BJ (cell line): ENCODE results near the gene DHRSX. TPM values are rescaled to one million over a fixed set of nuclear protein-coding genes. Genes with fewer than 3 reads are reported as not detected.
"Not testable (repeated sequence)": the region's sequence is repeated elsewhere in the genome, so short reads cannot be mapped to it uniquely, and the experiment has no call there.

ENCODE experiments used
- CTCF ChIA-PET: fragments of 350-600 bp; formaldehyde crosslinking; extraction: SDS; loops from one replicate; lab custom pipeline; 2021; ENCODE audit warnings: antibody characterized with exemption, inconsistent platforms; lab: Yijun Ruan, JAX
- POLR2A ChIA-PET: fragments of 300-600 bp; sonication (Branson Sonifier 250); formaldehyde crosslinking; extraction: SDS; loops from one replicate; lab custom pipeline; 2021; ENCODE audit warnings: antibody characterized with exemption; lab: Charles Lee
- DNase-seq: peaks from one replicate; pipeline ENCODE4 v3.0.0-alpha.2; 2011; ENCODE audit warnings: low read depth
- H3K27me3 ChIP-seq: 2 replicates; pipeline ENCODE4 v1.6.0; 2011; ENCODE audit warnings: low read length; ENCODE audit not compliant: control insufficient read depth, insufficient read depth
- H3K36me3 ChIP-seq: 2 replicates; pipeline ENCODE4 v1.5.1; 2011; ENCODE audit warnings: low read length; ENCODE audit not compliant: control insufficient read depth, insufficient read depth
- H3K4me3 ChIP-seq: 2 replicates; pipeline ENCODE4 v1.5.1; 2011; ENCODE audit warnings: low read depth, mild to moderate bottlenecking, control low read depth, low read length
- CTCF ChIP-seq: IDR thresholded peaks from 2 replicates; pipeline ENCODE4 v1.5.1; 2011; ENCODE audit warnings: low read depth, mild to moderate bottlenecking, control low read depth, inconsistent platforms, low read length, moderate library complexity; ENCODE audit not compliant: insufficient read depth
- polyA plus RNA-seq: library from polyadenylated mRNA; depleted of rRNA; stranded (reverse); fragments of >200 nt; gene quantifications from 2 replicates; pipeline ENCODE4 v1.2.3, GENCODE V29; 2011

Gene DHRSX
- polyA plus RNA-seq, 1 experiment = 66.2 TPM

- ChIA-PET POLR2A (no interaction called here), CTCF (no interaction called here)
- Histone ChIP-seq H3K36me3 (no peaks in the 10 kb centered on the region), H3K4me3 (no peak overlapping the region), H3K27me3 (no peaks in the 10 kb centered on the region)
- TF ChIP-seq CTCF = no peak
- DNase-seq = no peak
Observed at GRCh38 chrX:2313864-2314640, 186.7 kb downstream of the DHRSX start.

- POLR2A ChIA-PET, H3K27me3 ChIP-seq, H3K36me3 ChIP-seq, DNase-seq, H3K4me3 ChIP-seq, CTCF ChIA-PET: not testable (repeated sequence)
Observed at GRCh38 chrX:2312061-2312591, 188.7 kb downstream of the DHRSX start.

DNA sequence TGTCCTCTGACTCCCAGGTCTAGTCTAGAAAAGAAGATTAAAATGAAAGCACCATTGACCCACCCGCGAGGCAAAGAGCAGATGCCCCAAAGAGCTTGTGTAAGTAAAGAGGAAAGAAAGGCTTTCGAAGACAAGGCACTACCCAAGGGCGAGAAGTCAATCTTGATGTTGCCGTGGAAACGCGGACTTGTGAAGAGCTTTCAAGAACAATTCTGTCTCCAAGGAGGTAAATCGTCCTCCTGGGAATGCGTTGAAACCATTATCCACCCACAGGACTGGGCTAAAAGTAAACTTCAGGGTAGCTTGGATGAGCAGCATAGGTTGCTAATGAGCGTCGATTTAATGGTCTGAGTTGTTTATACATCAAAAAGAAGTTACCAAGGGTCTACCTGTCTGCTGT, 189.3 kb downstream of the DHRSX start:
- DNase-seq = no peak
- H3K4me3 ChIP-seq = no peak overlapping the region
- H3K36me3 ChIP-seq = no peaks in the 10 kb centered on the region
- no peak for TF ChIP-seq CTCF
- ChIA-PET CTCF (no interaction called here), POLR2A (no interaction called here)
- no peaks in the 10 kb centered on the region for H3K27me3 ChIP-seq

GRCh38 chrX:2301901-2302300, 198.9 kb downstream of the DHRSX start:
- Histone ChIP-seq H3K27me3 (no peaks in the 10 kb centered on the region), H3K36me3 (no peaks in the 10 kb centered on the region), H3K4me3 (no peak overlapping the region)
- DNase-seq = no peak
- ChIA-PET POLR2A (no interaction called here), CTCF (no interaction called here)
- no peak for TF ChIP-seq CTCF

GRCh38 chrX:2299871-2300270, 200.9 kb downstream of the DHRSX start:
- Histone ChIP-seq H3K4me3 (no peak overlapping the region), H3K36me3 (no peaks in the 10 kb centered on the region), H3K27me3 (no peaks in the 10 kb centered on the region)
- DNase-seq = no peak
- ChIA-PET POLR2A (no interaction called here), CTCF (no interaction called here)
- no peak for TF ChIP-seq CTCF
